GM12875 (cell line): ENCODE measurements around the gene RXFP1.

Source experiments
- H3K4me3 ChIP-seq: one replicate; pipeline ENCODE4 v1.5.1; 2011; ENCODE audit warnings: low read depth, low read length, control low read depth
- TF ChIP-seq, protein P1 (sequence below): IDR thresholded peaks from 2 replicates; pipeline ENCODE4 v1.5.1; 2011; ENCODE audit warnings: low read depth, mild to moderate bottlenecking, control low read depth, inconsistent platforms, low read length, moderate library complexity, borderline replicate concordance; ENCODE audit not compliant: insufficient read depth

Gene RXFP1

DNA sequence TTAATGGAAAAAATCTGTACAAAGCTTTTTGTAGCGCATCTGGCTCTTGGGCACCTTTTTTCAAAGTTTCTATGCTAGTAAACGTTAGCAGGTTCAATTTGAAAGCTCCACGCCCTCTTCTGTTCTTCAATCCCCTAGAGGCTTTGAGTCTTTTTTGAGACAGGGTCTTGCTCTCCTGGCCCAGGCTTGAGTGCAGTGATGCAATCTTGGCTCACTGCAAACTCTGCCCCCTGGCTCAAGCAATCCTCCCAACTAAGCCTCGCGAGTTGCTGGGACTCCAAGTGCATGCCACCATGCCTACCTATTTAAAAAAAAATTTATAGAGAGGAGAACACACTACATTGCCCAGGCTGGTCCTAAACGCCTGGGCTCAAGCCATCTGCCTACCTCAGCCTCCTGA is 9.2 kb downstream of the RXFP1 start:
- TF ChIP-seq, protein P1, sequence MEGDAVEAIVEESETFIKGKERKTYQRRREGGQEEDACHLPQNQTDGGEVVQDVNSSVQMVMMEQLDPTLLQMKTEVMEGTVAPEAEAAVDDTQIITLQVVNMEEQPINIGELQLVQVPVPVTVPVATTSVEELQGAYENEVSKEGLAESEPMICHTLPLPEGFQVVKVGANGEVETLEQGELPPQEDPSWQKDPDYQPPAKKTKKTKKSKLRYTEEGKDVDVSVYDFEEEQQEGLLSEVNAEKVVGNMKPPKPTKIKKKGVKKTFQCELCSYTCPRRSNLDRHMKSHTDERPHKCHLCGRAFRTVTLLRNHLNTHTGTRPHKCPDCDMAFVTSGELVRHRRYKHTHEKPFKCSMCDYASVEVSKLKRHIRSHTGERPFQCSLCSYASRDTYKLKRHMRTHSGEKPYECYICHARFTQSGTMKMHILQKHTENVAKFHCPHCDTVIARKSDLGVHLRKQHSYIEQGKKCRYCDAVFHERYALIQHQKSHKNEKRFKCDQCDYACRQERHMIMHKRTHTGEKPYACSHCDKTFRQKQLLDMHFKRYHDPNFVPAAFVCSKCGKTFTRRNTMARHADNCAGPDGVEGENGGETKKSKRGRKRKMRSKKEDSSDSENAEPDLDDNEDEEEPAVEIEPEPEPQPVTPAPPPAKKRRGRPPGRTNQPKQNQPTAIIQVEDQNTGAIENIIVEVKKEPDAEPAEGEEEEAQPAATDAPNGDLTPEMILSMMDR = no peak
- no peak overlapping the region for H3K4me3 ChIP-seq

DNA sequence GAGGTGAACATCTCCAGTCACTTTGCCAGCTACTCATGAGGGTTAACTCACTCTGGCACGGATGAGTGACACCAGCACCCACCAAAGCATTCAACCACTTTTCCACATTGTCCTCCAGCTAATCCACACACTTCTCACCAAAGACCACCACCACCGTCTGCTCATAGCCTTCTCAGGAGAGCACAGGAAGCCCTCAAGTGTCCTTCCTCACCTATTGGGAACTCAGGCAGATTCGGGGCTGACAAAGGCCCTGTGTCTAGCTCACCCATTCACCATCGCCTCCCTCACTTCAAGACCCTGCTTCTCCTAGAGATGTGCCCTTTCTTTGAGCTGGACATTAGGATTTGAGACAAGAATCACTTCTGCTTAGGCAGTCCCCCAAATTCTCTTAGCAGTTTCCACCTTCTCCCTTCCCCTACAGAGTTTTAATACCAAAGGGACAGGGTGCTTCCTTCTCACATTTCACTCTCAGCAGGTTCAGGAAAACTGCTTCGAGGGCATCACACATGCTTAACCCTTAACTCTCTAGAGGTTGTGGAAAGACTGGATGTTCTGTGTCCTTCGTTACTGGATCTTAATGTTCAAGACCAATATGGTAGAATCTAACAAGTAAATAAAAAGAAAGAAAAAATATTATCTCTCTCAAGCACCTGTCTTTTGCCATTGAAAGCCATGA is 11.0 kb downstream of the RXFP1 start:
- H3K4me3 ChIP-seq = no peak overlapping the region
- TF ChIP-seq, protein P1 = no peak

DNA sequence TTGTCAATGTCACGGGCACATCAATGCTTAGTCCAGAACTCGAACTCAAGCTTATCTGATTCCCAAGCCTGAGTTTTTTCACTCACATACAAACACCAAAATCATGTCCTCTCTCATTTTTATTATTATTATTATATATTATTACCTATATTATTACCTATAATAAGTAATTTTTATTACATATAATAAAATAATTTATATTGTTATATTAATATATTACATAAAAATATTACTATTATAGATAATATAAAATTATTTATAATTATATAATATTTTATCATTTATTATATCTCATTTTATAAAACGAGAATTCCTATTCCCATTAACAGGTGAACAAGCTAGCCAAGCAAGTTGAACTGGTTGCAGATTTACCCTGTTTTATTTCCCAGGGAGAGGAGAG is 13.0 kb downstream of the RXFP1 start:
- TF ChIP-seq, protein P1 = no peak
- H3K4me3 ChIP-seq = no peak overlapping the region

DNA sequence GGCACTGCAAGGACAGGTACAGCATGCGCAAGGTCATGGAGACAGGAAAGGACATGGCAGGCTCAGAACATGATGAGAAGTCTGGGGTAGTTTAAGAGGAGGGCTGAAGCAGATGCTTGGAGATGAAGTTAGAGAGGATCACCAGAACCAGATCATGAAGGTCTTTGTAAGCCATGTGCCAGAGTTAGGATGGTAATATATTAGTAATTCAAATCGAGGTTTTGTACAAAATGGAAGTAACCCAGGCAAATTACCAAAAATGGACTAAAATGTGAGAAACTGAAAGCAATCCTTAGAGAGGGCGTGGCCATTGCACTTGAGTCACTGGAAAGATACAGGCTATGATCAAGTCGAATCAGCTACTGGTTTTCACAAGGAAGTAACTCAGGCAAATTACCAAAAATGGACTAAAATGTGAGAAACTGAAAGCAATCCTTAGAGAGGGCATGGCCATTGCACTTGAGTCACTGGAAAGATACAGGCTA is 13.5 kb downstream of the RXFP1 start:
- TF ChIP-seq, protein P1 = no peak

DNA sequence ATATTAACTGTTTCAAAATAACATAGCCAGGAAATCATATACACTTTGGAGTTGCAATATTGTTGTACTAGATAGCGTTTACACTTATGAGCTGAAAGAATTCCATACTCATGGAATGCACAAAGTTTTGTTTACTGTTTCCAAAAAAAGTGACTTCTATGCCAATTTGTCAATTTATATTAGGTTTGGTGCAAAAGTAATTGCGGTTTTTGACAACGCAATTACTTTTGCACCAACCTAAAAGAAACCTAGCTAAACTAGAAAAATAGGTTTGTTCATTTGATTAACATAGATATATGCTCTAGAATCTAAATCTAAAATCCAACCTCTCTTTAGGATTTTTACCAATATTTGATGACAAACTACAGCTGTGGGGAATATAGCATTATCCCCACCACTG is 15.2 kb downstream of the RXFP1 start:
- TF ChIP-seq, protein P1 = no peak
- no peak overlapping the region for H3K4me3 ChIP-seq

More for the DNA sequence above, 13.5 kb downstream of the RXFP1 start:
- H3K4me3 ChIP-seq = no peak overlapping the region

DNA sequence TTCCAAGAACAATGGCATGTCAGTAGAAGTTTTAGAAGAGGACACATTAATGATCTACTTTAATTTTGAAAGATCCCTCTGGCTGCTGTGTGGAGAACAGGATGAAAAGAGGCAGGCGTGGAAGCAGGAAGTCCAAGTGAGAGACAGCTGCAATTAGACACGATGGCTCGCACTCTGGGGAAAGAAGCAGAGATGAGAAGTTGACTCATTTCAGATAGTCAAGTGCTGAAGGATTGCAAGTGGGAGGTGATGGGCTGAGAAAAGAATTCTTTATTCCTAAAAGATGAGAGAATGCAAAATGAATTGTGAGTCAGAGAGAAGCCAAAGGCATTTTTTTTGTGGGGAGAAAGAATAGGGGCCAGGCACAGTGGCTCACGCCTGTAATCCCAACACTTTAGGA is 16.5 kb downstream of the RXFP1 start:
- no peak overlapping the region for H3K4me3 ChIP-seq
- TF ChIP-seq, protein P1 = no peak

DNA sequence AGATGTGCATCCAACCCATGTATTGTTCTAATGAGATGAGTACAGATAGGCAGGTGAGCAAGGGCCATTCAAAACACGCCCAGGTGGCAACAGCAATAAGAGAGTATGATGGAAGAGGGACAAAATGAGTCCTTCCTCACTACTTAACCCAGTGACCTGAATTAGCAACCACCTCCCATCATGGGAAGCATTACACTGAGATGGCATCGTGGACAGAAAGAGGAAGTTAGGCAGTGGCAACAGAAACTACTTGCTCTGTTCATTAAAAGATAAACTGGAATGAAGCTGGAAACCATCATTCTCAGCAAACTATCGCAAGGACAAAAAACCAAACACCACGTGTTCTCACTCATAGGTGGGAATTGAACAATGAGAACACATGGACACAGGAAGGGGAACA is 17.2 kb downstream of the RXFP1 start:
- TF ChIP-seq, protein P1 = no peak
- H3K4me3 ChIP-seq = no peak overlapping the region
